ENCODE results near the gene SLC25A21. TPM values are rescaled to one million over a fixed set of nuclear protein-coding genes. Genes with fewer than 3 reads are reported as not detected.

SLC25A21 gene
- total RNA-seq, 4 donors from 2014 or later: 0.08 to 0.29 TPM; not detected in 2

- TF ChIP-seq CTCF (IDR thresholded peaks at IDR 0.05) (no peak), POLR2A (IDR thresholded peaks at IDR 0.05) (no peak)
- intact Hi-C loops (cut with DNase I; ENCODE audit: low total_unique reads): no loop called here
- DNase-seq (ENCODE audit: low spot score in 2 of 2): no peak
- WGBS, 2 donors: 61 to 79% methylated on average over 18 of the region's 18 CpGs
- no peak overlapping the region for H3K4me3 ChIP-seq (ENCODE audit: low read depth, poor library complexity, severe bottlenecking)
Measured at GRCh38 chr14:36665887-36666415, 506.5 kb downstream of the SLC25A21 start.

GRCh38 chr14:36664322-36665193 is 507.8 kb downstream of the SLC25A21 start:
- 50 to 53% methylated on average over 9 of the region's 9 CpGs for WGBS, 2 donors
- H3K4me3 ChIP-seq (ENCODE audit: low read depth, poor library complexity, severe bottlenecking): no peak overlapping the region
- no peak for DNase-seq (ENCODE audit: low spot score in 2 of 2)
- intact Hi-C loops (cut with DNase I; ENCODE audit: low total_unique reads): no loop called here
- TF ChIP-seq POLR2A (IDR thresholded peaks at IDR 0.05) (no peak), CTCF (IDR thresholded peaks at IDR 0.05) (no peak)

GRCh38 chr14:36663404-36664321 is 508.7 kb downstream of the SLC25A21 start:
- TF ChIP-seq POLR2A (IDR thresholded peaks at IDR 0.05): no peak
- TF ChIP-seq CTCF (IDR thresholded peaks at IDR 0.05): no peak
- no peak for DNase-seq (ENCODE audit: low spot score in 2 of 2)
- WGBS, 2 donors: 20 to 32% methylated on average over 28 to 34 of the region's 39 CpGs
- intact Hi-C loops (cut with DNase I; ENCODE audit: low total_unique reads): no loop called here
- H3K4me3 ChIP-seq (ENCODE audit: low read depth, poor library complexity, severe bottlenecking): no peak overlapping the region

GRCh38 chr14:36662543-36663403 is 509.6 kb downstream of the SLC25A21 start:
- WGBS, 2 donors: 1 to 9% methylated on average over 52 to 63 of the region's 71 CpGs
- H3K4me3 ChIP-seq (ENCODE audit: low read depth, poor library complexity, severe bottlenecking): peak overlapping the region; percentile 34
- intact Hi-C loops (cut with DNase I; ENCODE audit: low total_unique reads): no loop called here
- no peak for TF ChIP-seq POLR2A (IDR thresholded peaks at IDR 0.05)
- no peak for TF ChIP-seq CTCF (IDR thresholded peaks at IDR 0.05)
- DNase-seq (ENCODE audit: low spot score in 2 of 2): no peak

- no peak for DNase-seq (ENCODE audit: low spot score in 2 of 2)
- WGBS, 2 donors: 2 to 3% methylated on average over 11 of the region's 11 CpGs
- H3K4me3 ChIP-seq (ENCODE audit: low read depth, poor library complexity, severe bottlenecking): peak overlapping the region; percentile 34
- TF ChIP-seq CTCF (IDR thresholded peaks at IDR 0.05) (no peak), POLR2A (IDR thresholded peaks at IDR 0.05) (no peak)
- intact Hi-C loops (cut with DNase I; ENCODE audit: low total_unique reads): no loop called here
Measured at GRCh38 chr14:36662258-36662542, 510.2 kb downstream of the SLC25A21 start.

All from lower leg skin (tissue), 4 donors.